Keratinocyte (primary cell): ENCODE results near the gene ZNF804B. TPM values are rescaled to one million over a fixed set of nuclear protein-coding genes. Genes with fewer than 3 reads are reported as not detected.

Experiments used
- DNase-seq: peaks from one replicate; pipeline ENCODE4 v3.0.0-alpha.2; 2011; ENCODE audit warnings: low read depth, missing footprints, low spot score
- FAIRE-seq: peaks from 2 replicates; lab custom pipeline; 2011; peaks lifted over from hg19 to GRCh38; lab: Jason Lieb, UNC
- H2AFZ ChIP-seq: 2 replicates; pipeline ENCODE4 v1.6.0; 2012; ENCODE audit warnings: low read length, control low read depth, inconsistent platforms; ENCODE audit not compliant: control insufficient read depth
- H3K27ac ChIP-seq: 2 replicates; pipeline ENCODE4 v1.5.1; 2011; ENCODE audit warnings: low read length; ENCODE audit not compliant: control insufficient read depth, insufficient read depth
- H3K27me3 ChIP-seq: 3 replicates; pipeline ENCODE4 v1.6.0; 2011; ENCODE audit warnings: low read length; ENCODE audit not compliant: control insufficient read depth, insufficient read depth; ENCODE audit errors: extremely low read depth
- H3K36me3 ChIP-seq, 2 experiments: 2 replicates in 1 of 2; 3 replicates in 1 of 2; pipeline ENCODE4 v1.5.1; 2011; ENCODE audit warnings: low read length in 2 of 2, mild to moderate bottlenecking in 1 of 2; ENCODE audit not compliant: control insufficient read depth in 2 of 2, insufficient read depth in 2 of 2; ENCODE audit errors: extremely low read depth in 1 of 2
- H3K4me1 ChIP-seq: 3 replicates; pipeline ENCODE4 v1.5.1; 2011; ENCODE audit warnings: low read length; ENCODE audit not compliant: control insufficient read depth, insufficient read depth; ENCODE audit errors: extremely low read depth
- H3K4me2 ChIP-seq: 3 replicates; pipeline ENCODE4 v1.6.0; 2011; ENCODE audit warnings: low read depth, low read length; ENCODE audit not compliant: control insufficient read depth, insufficient read depth; ENCODE audit errors: extremely low read depth
- H3K4me3 ChIP-seq, 3 experiments: fragments of 200-600 bp in 1 of 3; sonication (generic) in 1 of 3; 2 replicates in 2 of 3; 3 replicates in 1 of 3; pipeline ENCODE4 v1.5.1; 2011 to 2016; ENCODE audit warnings: low read length in 3 of 3, mild to moderate bottlenecking in 3 of 3, control low read depth in 2 of 3, inconsistent platforms in 1 of 3, low read depth in 1 of 3, mixed read lengths in 1 of 3, mixed run types in 1 of 3, moderate library complexity in 1 of 3; ENCODE audit not compliant: control insufficient read depth in 2 of 3, insufficient read depth in 2 of 3; ENCODE audit errors: extremely low read depth in 1 of 3
- H3K79me2 ChIP-seq: 2 replicates; pipeline ENCODE4 v1.6.0; 2012; ENCODE audit warnings: low read length; ENCODE audit not compliant: control insufficient read depth, insufficient read depth
- H3K9ac ChIP-seq: 3 replicates; pipeline ENCODE4 v1.6.0; 2011; ENCODE audit warnings: low read length; ENCODE audit not compliant: control insufficient read depth, insufficient read depth; ENCODE audit errors: extremely low read depth
- H3K9me1 ChIP-seq: 3 replicates; pipeline ENCODE4 v1.6.0; 2011; ENCODE audit warnings: low read length; ENCODE audit not compliant: control insufficient read depth, insufficient read depth; ENCODE audit errors: extremely low read depth
- H3K9me3 ChIP-seq: 2 replicates; pipeline ENCODE4 v1.5.1; 2012; ENCODE audit warnings: low read depth, low read length; ENCODE audit not compliant: control insufficient read depth
- H4K20me1 ChIP-seq: 3 replicates; pipeline ENCODE4 v1.6.0; 2011; ENCODE audit warnings: low read length; ENCODE audit not compliant: control insufficient read depth, insufficient read depth; ENCODE audit errors: extremely low read depth
- CTCF ChIP-seq, 3 experiments: IDR thresholded peaks in 1 of 3; conservative IDR thresholded peaks in 1 of 3; optimal IDR thresholded peaks in 1 of 3; 2 replicates in 2 of 3; 3 replicates in 1 of 3; pipeline versions ENCODE3 to v1.5.1; 2011; ENCODE audit warnings: low read length in 3 of 3, mild to moderate bottlenecking in 3 of 3, moderate library complexity in 2 of 3, control low read depth in 1 of 3, inconsistent platforms in 1 of 3; ENCODE audit not compliant: insufficient read depth in 2 of 3; ENCODE audit errors: extremely low read depth in 1 of 3
- EZH2 ChIP-seq: IDR thresholded peaks from one replicate; pipeline ENCODE4 v1.6.1; 2012; ENCODE audit warnings: inconsistent platforms, mild to moderate bottlenecking, low read length, moderate library complexity
- dilution Hi-C: fragments of 300-500 bp; cut with MboI; formaldehyde crosslinking; loops from one replicate; pipeline ENCODE4 v1.7.0; 2020; ENCODE audit warnings: low sequenced_read_pairs; ENCODE audit not compliant: extremely low pct_ligation_motif_present
- polyA plus RNA-seq, 5 experiments: library from polyadenylated mRNA; depleted of rRNA in 3 of 5; stranded (reverse) in 3 of 5; stranded (forward) in 1 of 5; unstranded in 1 of 5; fragments of >200 nt; gene quantifications; 1 replicate in 1 of 5; 2 replicates in 3 of 5; 3 replicates in 1 of 5; pipeline versions ENCODE4 v1.2.1 to v1.2.3, GENCODE V29; 2011 to 2012; ENCODE audit warnings: missing spikeins in 2 of 5, low read depth in 1 of 5, low replicate concordance in 1 of 5

The ZNF804B gene
- polyA plus RNA-seq, 1 donor (not counting 4 experiments of a cell fraction or from before 2014, with no cell fraction given): not detected

- Histone ChIP-seq H3K27me3 (no peaks in the 10 kb centered on the region), H3K9me1 (no peaks in the 10 kb centered on the region), H3K4me1 (no peaks in the 10 kb centered on the region), H3K27ac (no peak overlapping the region), H3K79me2 (no peaks in the 10 kb centered on the region), H3K36me3 (no peaks in the 10 kb centered on the region), H3K9me3 (no peaks in the 10 kb centered on the region), H3K9ac (no peak overlapping the region), H3K4me3 (no peak overlapping the region), H4K20me1 (no peaks in the 10 kb centered on the region), H3K4me2 (no peak overlapping the region), H2AFZ (no peak overlapping the region)
- TF ChIP-seq CTCF (optimal IDR thresholded peaks at IDR 0.05 in 1 of 3, IDR thresholded peaks at IDR 0.05 in 1 of 3, conservative IDR thresholded peaks at IDR 0.05 in 1 of 3; ENCODE audit: extremely low read depth in 1 of 3, insufficient read depth in 2 of 3, low read length in 3 of 3) (no peak), EZH2 (no peak)
- DNase-seq: no peak
- dilution Hi-C loops: no loop called here
- no peak for FAIRE-seq
Observed at GRCh38 chr7:88885131-88885530, 125.6 kb downstream of the ZNF804B start.

- Histone ChIP-seq H3K9me1 (no peaks in the 10 kb centered on the region), H2AFZ (no peak overlapping the region), H3K9me3 (no peaks in the 10 kb centered on the region), H3K4me1 (no peaks in the 10 kb centered on the region), H3K79me2 (no peaks in the 10 kb centered on the region), H3K4me2 (no peak overlapping the region), H3K27me3 (no peaks in the 10 kb centered on the region), H4K20me1 (no peaks in the 10 kb centered on the region), H3K36me3 (no peaks in the 10 kb centered on the region), H3K27ac (no peak overlapping the region), H3K4me3 (no peak overlapping the region), H3K9ac (no peak overlapping the region)
- DNase-seq (no peak), FAIRE-seq (no peak)
- no peak for TF ChIP-seq CTCF (optimal IDR thresholded peaks at IDR 0.05 in 1 of 3, IDR thresholded peaks at IDR 0.05 in 1 of 3, conservative IDR thresholded peaks at IDR 0.05 in 1 of 3; ENCODE audit: extremely low read depth in 1 of 3, insufficient read depth in 2 of 3, low read length in 3 of 3)
- TF ChIP-seq EZH2: no peak
- dilution Hi-C loops: no loop called here
Observed at GRCh38 chr7:88888684-88889083, 129.2 kb downstream of the ZNF804B start.
